Mucosa of rectum (tissue), 2 donors: Measurements from ENCODE around the gene KPNA6.
"Not testable (repeated sequence)": the region's sequence is repeated elsewhere in the genome, so short reads cannot be mapped to it uniquely, and the experiment has no call there.

Experiments used
- H3K27ac ChIP-seq, 2 donors: one replicate each; pipeline ENCODE4 v1.7.0; 2013; ENCODE audit warnings: inconsistent platforms in 2 of 2, low read depth in 2 of 2, low read length in 2 of 2
- H3K27me3 ChIP-seq, 2 donors: one replicate each; pipeline ENCODE4 v1.7.0; 2013; ENCODE audit warnings: low read length in 2 of 2; ENCODE audit not compliant: control insufficient read depth in 2 of 2, insufficient read depth in 2 of 2
- H3K36me3 ChIP-seq, 2 donors: one replicate each; pipeline ENCODE4 v1.7.0; 2013; ENCODE audit warnings: low read length in 2 of 2; ENCODE audit not compliant: control insufficient read depth in 2 of 2, insufficient read depth in 2 of 2
- H3K4me1 ChIP-seq, 2 donors: one replicate each; pipeline ENCODE4 v1.7.0; 2013; ENCODE audit warnings: low read length in 2 of 2, mild to moderate bottlenecking in 1 of 2; ENCODE audit not compliant: control insufficient read depth in 2 of 2, insufficient read depth in 2 of 2
- H3K4me3 ChIP-seq, 2 donors: one replicate each; pipeline ENCODE4 v1.7.0; 2013; ENCODE audit warnings: low read length in 2 of 2
- H3K9ac ChIP-seq, 2 donors: one replicate each; pipeline ENCODE4 v1.7.0; 2013; ENCODE audit warnings: low read length in 2 of 2, low read depth in 1 of 2, mild to moderate bottlenecking in 1 of 2
- H3K9me3 ChIP-seq, 2 donors: one replicate each; pipeline ENCODE4 v1.7.0; 2013; ENCODE audit warnings: low read length in 2 of 2; ENCODE audit not compliant: control insufficient read depth in 2 of 2
- donor health status: healthy.
- donor health status: Normal muscosa, but diverticular disease.

The KPNA6 gene

DNA sequence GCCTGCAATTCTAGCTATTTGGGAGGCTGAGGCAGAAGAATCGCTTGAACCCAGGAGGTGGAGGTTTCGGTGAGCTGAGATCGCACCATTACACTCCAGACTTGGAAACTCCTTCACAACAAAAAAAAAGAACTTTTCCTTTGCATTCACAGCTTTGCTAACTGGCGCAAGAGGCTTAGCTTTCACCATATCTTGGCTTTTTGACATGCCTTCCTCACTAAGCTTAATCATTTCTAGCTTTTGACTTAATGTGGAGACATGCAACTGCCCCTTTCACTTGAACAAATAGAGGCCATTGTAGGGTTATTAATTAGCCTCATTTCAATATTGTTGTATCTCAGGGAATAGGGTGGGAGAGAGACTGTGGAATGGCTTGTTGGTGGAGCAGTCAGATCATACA is 8.7 kb downstream of the KPNA6 start:
- Histone ChIP-seq H3K4me1 (peaks cover 8 to 9% of the 10 kb centered on the region in 2 donors), H3K36me3 (peaks cover 0 to 2% of the 10 kb centered on the region in 2 donors), H3K4me3 (no peak overlapping the region), H3K9me3 (no peaks in the 10 kb centered on the region), H3K9ac (no peak overlapping the region), H3K27me3 (no peaks in the 10 kb centered on the region), H3K27ac (no peak overlapping the region)

DNA sequence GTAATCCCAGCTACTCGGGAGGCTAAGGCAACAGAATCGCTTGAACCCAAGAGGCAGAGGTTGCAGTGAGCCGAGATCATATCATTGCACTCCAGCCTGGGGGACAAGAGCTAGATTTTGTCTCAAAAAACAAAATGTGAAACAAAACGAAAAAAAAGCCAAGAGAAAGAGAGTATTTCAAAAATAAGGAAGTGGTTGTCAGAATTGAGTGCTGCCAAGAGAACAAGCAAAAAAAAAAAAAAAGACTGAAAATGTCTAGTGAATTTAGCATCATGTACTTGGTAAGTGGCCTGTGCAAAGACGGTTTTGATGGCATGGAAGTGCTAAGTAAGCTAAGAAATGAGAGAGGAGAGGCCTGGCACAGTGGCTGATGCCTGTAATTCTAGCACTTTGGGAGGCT is 14.3 kb downstream of the KPNA6 start:
- Histone ChIP-seq H3K4me1 (no peaks in the 10 kb centered on the region), H3K4me3 (no peak overlapping the region)

DNA sequence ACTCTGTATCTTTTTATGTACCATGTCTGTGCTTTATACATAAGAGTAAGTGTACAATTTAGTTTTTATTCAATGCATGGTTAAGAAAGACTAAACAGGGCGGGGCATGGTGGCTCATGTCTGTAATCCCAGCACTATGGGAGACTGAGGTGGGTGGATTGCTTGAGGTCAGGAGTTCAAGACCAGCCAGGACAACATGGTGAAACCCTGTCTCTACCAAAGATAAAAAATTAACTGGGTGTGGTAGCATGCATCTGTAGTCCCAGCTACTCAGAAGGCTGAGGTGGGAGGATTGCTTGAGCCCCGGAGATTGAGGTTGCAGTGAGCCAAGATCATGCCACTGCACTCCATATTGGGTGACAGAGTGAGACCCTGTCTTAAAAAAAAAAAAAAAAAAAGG is 15.5 kb downstream of the KPNA6 start:
- not testable (repeated sequence) for H3K27ac ChIP-seq, H3K27me3 ChIP-seq, H3K4me3 ChIP-seq, H3K4me1 ChIP-seq, H3K9ac ChIP-seq, H3K36me3 ChIP-seq, H3K9me3 ChIP-seq

More for the DNA sequence above, 14.3 kb downstream of the KPNA6 start:
- Histone ChIP-seq H3K27ac (no peak overlapping the region), H3K36me3 (no peaks in the 10 kb centered on the region), H3K9me3 (no peaks in the 10 kb centered on the region), H3K27me3 (no peaks in the 10 kb centered on the region), H3K9ac (no peak overlapping the region)

DNA sequence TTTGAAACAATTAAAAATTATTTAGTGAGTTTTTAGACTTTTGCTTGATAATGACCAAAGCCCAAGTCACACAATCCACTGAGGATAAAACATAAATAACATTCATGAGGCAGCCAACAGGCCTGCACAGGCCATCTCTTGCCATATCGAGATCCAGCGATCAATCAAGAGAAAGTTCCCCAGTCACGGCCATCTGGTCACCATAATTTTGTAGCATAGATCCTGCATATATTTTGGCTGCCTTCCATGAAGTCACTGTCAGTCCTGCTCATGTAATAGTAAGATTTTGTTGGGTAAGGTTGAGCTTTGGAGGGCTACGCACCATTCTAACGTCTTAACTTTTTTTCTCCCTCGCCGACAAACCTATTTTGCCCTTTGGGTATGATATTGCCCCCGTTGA is 17.5 kb downstream of the KPNA6 start:
- H3K4me1 ChIP-seq, result no peaks in the 10 kb centered on the region
- H3K36me3 ChIP-seq, result peaks cover 0 to 6% of the 10 kb centered on the region in 2 donors
- no peak overlapping the region for H3K27ac ChIP-seq
- H3K9me3 ChIP-seq, result no peaks in the 10 kb centered on the region
- no peaks in the 10 kb centered on the region for H3K27me3 ChIP-seq
- no peak overlapping the region for H3K9ac ChIP-seq
- H3K4me3 ChIP-seq, result no peak overlapping the region

DNA sequence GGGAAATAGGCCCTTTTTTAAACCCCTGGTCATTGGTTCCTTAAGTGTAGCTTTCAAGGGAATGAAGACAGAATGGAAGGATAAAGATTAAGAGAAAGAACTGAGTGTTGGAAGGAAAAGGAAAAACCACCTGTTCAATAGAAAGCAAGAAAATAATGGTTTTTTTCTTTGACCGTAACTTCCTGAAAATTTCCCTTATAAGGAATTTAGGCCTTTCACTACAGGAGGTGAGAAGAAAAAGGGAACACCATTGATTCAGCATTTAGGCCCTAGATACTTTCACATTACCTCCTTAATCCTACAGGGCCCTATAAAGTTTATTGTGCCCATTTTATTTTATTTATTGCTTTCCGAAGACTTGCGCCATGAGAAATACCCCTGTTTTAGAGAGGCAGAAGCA is 18.9 kb downstream of the KPNA6 start:
- no peak overlapping the region for H3K9ac ChIP-seq

DNA sequence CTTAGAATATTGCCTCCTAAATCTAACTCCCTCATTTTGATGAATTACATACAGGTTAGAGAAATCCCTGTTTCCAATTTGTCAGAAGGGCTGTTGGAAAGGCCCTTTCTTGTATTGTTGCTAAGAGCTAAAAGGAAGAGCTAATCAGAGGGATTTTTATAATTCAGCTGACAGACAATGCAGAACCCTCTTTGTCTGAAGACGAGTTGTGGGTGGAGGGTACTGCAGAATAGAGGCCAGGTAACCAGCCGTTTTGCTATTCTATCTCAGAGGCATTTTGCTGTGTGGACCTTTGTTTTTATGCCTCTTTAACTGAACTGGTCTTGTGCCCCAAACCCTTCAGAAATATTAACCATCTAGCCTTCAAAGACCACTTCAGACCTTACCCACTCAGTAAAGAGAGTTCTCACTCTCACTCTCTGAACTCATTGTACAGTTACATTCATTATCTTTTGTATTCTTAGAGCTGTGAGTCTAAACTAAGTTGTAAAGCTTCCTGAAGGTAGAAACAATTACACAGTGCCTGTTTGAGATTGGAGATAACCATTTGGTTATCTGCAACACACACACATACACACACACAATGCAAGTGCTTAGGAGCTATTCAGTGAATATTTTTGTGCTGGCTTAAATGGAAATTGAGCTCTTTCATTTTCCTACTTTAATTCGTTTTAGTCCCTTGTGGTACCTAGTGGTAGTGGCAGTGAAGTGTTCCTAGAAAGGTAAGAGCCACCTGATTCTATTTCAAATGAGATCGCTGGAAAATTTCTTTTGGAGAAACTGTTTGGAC is 19.7 kb downstream of the KPNA6 start:
- H3K9ac ChIP-seq, result no peak overlapping the region
- H3K27ac ChIP-seq, result no peak overlapping the region
- H3K36me3 ChIP-seq, result peaks cover 0 to 9% of the 10 kb centered on the region in 2 donors
- no peak overlapping the region for H3K4me3 ChIP-seq
- H3K4me1 ChIP-seq, result no peaks in the 10 kb centered on the region
- no peaks in the 10 kb centered on the region for H3K27me3 ChIP-seq
- no peaks in the 10 kb centered on the region for H3K9me3 ChIP-seq

More for the DNA sequence above, 18.9 kb downstream of the KPNA6 start:
- Histone ChIP-seq H3K4me1 (no peaks in the 10 kb centered on the region), H3K4me3 (no peak overlapping the region), H3K27ac (no peak overlapping the region), H3K27me3 (no peaks in the 10 kb centered on the region), H3K36me3 (peaks cover 0 to 9% of the 10 kb centered on the region in 2 donors), H3K9me3 (no peaks in the 10 kb centered on the region)

DNA sequence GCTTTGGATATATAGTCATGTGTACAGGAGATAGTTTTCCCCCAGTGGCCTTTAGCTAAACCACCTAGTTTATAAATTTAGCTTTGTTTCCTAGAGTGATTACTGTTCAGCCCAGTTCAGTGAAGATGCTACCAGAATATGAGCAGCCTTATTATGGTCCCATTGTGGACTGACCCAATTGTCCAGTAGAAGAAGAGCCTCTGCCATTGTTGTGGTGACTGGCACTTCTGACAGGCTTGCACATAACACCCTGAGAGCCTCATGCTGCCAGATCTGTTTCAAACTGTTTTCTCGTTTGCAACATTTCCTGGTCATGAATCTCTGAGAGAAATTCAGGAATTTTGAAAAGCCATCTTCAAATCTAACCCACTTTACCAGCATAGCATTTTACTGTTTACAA is 20.6 kb downstream of the KPNA6 start:
- Histone ChIP-seq H3K4me1 (no peaks in the 10 kb centered on the region), H3K27ac (no peak overlapping the region), H3K4me3 (no peak overlapping the region), H3K9me3 (no peaks in the 10 kb centered on the region), H3K27me3 (no peaks in the 10 kb centered on the region), H3K36me3 (peaks cover 0 to 9% of the 10 kb centered on the region in 2 donors), H3K9ac (no peak overlapping the region)

DNA sequence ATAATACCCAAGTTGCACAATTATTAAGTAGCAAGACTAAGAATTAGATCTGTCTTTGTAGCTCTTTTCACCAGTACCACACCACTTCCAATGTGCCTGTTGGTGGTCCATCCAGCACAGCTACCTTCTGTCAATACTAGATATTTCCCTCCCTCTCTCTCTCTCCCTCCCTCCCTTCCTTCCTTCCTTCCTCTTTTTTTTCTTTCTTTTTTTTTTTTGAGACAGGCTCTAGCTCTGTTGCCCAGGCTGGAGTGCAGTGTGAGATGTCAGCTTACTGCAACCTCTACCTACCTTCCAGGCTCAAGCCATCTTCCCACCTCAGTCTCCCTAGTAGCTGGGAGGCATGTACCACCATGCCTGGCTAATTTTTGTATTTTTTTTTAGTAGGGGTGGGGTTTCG is 21.1 kb downstream of the KPNA6 start:
- no peak overlapping the region for H3K4me3 ChIP-seq
- peaks cover 0 to 9% of the 10 kb centered on the region in 2 donors for H3K36me3 ChIP-seq
- H3K27ac ChIP-seq, result no peak overlapping the region
- no peaks in the 10 kb centered on the region for H3K4me1 ChIP-seq
- H3K9ac ChIP-seq, result no peak overlapping the region
- no peaks in the 10 kb centered on the region for H3K9me3 ChIP-seq
- no peaks in the 10 kb centered on the region for H3K27me3 ChIP-seq

DNA sequence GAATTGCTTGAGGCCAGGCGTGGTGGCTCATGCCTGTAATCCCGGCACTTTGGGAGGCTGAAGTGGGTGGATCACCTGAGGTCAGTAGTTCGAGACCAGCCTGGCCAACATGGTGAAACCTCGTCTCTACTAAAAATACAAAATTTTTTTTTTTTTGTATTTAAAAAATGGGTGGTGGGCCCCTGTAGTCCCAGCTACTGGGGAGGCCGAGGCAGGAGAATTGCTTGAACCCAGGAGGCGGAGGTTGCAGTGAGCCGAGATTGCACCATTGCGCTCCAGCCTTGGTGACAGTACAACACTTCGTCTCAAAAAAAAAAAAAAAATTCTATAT is 26.1 kb downstream of the KPNA6 start:
- not testable (repeated sequence) for H3K27me3 ChIP-seq, H3K4me3 ChIP-seq, H3K9ac ChIP-seq, H3K36me3 ChIP-seq, H3K4me1 ChIP-seq, H3K27ac ChIP-seq, H3K9me3 ChIP-seq

DNA sequence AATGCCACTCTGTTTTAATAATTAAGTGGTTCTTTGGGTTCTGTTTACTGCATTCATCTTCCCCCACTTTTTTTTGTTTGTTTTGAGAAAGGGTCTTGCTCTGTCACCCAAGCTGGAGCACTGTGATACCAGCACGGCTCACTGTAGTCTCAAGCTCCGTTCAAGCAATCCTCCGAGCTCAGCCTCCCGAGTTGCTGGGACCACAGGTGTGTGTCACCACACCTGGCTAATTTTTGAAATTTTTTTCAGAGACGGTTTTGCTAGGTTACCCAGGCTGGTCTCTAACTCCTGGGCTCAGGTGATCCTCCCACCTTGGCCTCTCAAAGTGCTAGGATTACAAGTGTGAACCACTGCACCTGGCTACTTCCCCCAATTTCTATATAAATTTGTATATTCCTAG is 29.3 kb downstream of the KPNA6 start:
- Histone ChIP-seq H3K27ac (no peak overlapping the region), H3K9me3 (no peaks in the 10 kb centered on the region), H3K27me3 (no peaks in the 10 kb centered on the region), H3K4me3 (no peak overlapping the region), H3K36me3 (no peaks in the 10 kb centered on the region), H3K9ac (no peak overlapping the region), H3K4me1 (peaks cover 0 to 5% of the 10 kb centered on the region in 2 donors)
